Transverse colon (tissue), 3 donors: ENCODE data around the gene ZBTB7A.

ENCODE experiments used
- CTCF ChIP-seq, 5 experiments: fragments of 200-600 bp in 3 of 5; fragments of 450-650 bp in 2 of 5; sonication (generic) in 3 of 5; IDR thresholded peaks; 1 replicate in 2 of 5; 2 replicates in 3 of 5; pipeline ENCODE4 v1.5.1; 2016 to 2017; ENCODE audit warnings: antibody characterized with exemption in 5 of 5, inconsistent platforms in 3 of 5, mild to moderate bottlenecking in 2 of 5, moderate library complexity in 1 of 5
- POLR2A ChIP-seq: fragments of 450-650 bp; IDR thresholded peaks from one replicate; pipeline ENCODE4 v1.6.1; 2016; ENCODE audit warnings: antibody characterized with exemption, mild to moderate bottlenecking, moderate library complexity

- TF ChIP-seq POLR2A (peak; percentile 46), CTCF (IDR thresholded peaks at IDR 0.05) (no peak)
Observed at GRCh38 chr19:4059453-4059871, 7.2 kb downstream of the ZBTB7A start.
